Fibroblast of lung (primary cell): Measurements from ENCODE around the gene LAMB1.

Experiments used
- EZH2 ChIP-seq: IDR thresholded peaks from 2 replicates; pipeline ENCODE4 v1.5.1; 2012; ENCODE audit warnings: low read length, control low read depth, mild to moderate bottlenecking; ENCODE audit errors: missing control alignments
- TF ChIP-seq, protein P1 (sequence below), 2 donors: IDR thresholded peaks in 1 of 2; conservative IDR thresholded peaks in 1 of 2; 1 replicate in 1 of 2; 2 replicates in 1 of 2; pipeline ENCODE4 v1.5.1; 2011 to 2012; ENCODE audit warnings: low read length in 2 of 2, control low read depth in 1 of 2, inconsistent platforms in 1 of 2, low read depth in 1 of 2, mild to moderate bottlenecking in 1 of 2

DNA sequence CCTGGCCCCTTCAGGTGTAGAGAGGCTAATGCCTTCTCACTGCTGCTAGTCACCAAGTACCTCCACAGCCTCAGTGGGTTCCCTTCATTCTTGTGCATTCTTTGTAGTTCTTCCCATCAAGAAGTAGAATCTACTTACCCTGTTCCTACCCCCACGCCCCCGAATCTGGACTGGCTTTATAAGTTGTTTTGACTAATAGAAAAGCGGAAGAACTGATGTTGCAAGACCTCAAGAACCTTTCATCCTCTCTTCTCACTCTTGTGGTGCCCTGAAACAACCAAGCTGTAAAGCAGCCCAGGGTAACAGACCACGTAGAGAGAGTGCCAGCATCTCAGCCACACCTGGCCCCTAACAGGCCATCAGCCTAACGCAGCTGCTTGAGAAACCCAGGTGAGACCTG lies 23.2 kb upstream of the LAMB1 start:
- TF ChIP-seq, protein P1, sequence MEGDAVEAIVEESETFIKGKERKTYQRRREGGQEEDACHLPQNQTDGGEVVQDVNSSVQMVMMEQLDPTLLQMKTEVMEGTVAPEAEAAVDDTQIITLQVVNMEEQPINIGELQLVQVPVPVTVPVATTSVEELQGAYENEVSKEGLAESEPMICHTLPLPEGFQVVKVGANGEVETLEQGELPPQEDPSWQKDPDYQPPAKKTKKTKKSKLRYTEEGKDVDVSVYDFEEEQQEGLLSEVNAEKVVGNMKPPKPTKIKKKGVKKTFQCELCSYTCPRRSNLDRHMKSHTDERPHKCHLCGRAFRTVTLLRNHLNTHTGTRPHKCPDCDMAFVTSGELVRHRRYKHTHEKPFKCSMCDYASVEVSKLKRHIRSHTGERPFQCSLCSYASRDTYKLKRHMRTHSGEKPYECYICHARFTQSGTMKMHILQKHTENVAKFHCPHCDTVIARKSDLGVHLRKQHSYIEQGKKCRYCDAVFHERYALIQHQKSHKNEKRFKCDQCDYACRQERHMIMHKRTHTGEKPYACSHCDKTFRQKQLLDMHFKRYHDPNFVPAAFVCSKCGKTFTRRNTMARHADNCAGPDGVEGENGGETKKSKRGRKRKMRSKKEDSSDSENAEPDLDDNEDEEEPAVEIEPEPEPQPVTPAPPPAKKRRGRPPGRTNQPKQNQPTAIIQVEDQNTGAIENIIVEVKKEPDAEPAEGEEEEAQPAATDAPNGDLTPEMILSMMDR (conservative IDR thresholded peaks at IDR 0.05 in 1 of 2, IDR thresholded peaks at IDR 0.05 in 1 of 2; ENCODE audit: low read depth in 1 of 2, low read length in 2 of 2): no peak
- no peak for TF ChIP-seq EZH2
